NCI-H2107 treated with DMSO at 0.1 percent for 48 hours (cell line): ENCODE measurements around the gene MTHFD1L.
"Not testable (repeated sequence)": the region's sequence is repeated elsewhere in the genome, so short reads cannot be mapped to it uniquely, and the experiment has no call there.

Experiments
- DNase-seq: peaks from one replicate; lab custom pipeline; 2025; ENCODE audit not compliant: unreplicated experiment; lab: John Stamatoyannopoulos, UW

The MTHFD1L gene

GRCh38 chr6:151036869-151037680 is 171.6 kb downstream of the MTHFD1L start:
- no peak for DNase-seq

GRCh38 chr6:151038616-151039015 is 173.1 kb downstream of the MTHFD1L start:
- no peak for DNase-seq

- not testable (repeated sequence) for DNase-seq
Observed at GRCh38 chr6:151040888-151041521, 175.5 kb downstream of the MTHFD1L start.

GRCh38 chr6:151041686-151042085 is 176.2 kb downstream of the MTHFD1L start:
- DNase-seq = no peak

- DNase-seq = not testable (repeated sequence)
Observed at GRCh38 chr6:151042911-151043330, 177.4 kb downstream of the MTHFD1L start.

- DNase-seq = no peak
Observed at GRCh38 chr6:151043944-151044343, 178.4 kb downstream of the MTHFD1L start.

GRCh38 chr6:151044465-151045441 is 179.3 kb downstream of the MTHFD1L start:
- peak; percentile 74 for DNase-seq

GRCh38 chr6:151045511-151046222 is 180.2 kb downstream of the MTHFD1L start:
- DNase-seq = not testable (repeated sequence)

- no peak for DNase-seq
Observed at GRCh38 chr6:151051164-151051563, 185.7 kb downstream of the MTHFD1L start.

- no peak for DNase-seq
Observed at GRCh38 chr6:151052021-151052646, 186.6 kb downstream of the MTHFD1L start.

GRCh38 chr6:151054306-151054705 is 188.8 kb downstream of the MTHFD1L start:
- no peak for DNase-seq

- DNase-seq = no peak
Observed at GRCh38 chr6:151056230-151056907, 190.9 kb downstream of the MTHFD1L start.

- no peak for DNase-seq
Observed at GRCh38 chr6:151057061-151057460, 191.6 kb downstream of the MTHFD1L start.

GRCh38 chr6:151058021-151058733 is 192.7 kb downstream of the MTHFD1L start:
- no peak for DNase-seq

- DNase-seq = no peak
Observed at GRCh38 chr6:151059612-151060095, 194.2 kb downstream of the MTHFD1L start.

GRCh38 chr6:151060096-151060765 is 194.7 kb downstream of the MTHFD1L start:
- no peak for DNase-seq

- no peak for DNase-seq
Observed at GRCh38 chr6:151060766-151061531, 195.4 kb downstream of the MTHFD1L start.
